ENCODE results near the gene ADORA2B.
"Not testable (repeated sequence)": the region's sequence is repeated elsewhere in the genome, so short reads cannot be mapped to it uniquely, and the experiment has no call there.

Gene ADORA2B

GRCh38 chr17:15973016-15973415 is 28.1 kb downstream of the ADORA2B start:
- POLR2A ChIA-PET (ENCODE audit: low non-redundant PET), result no interaction called here
- TF ChIP-seq CTCF (conservative IDR thresholded peaks at IDR 0.05; ENCODE audit: low read depth), result no peak
- DNase-seq (ENCODE audit: low spot score), result no peak
- no peak overlapping the region for H3K27ac ChIP-seq
- CTCF ChIA-PET, result no interaction called here

- no peak for TF ChIP-seq CTCF (conservative IDR thresholded peaks at IDR 0.05; ENCODE audit: low read depth)
- DNase-seq (ENCODE audit: low spot score), result no peak
- no peak overlapping the region for H3K27ac ChIP-seq
- ChIA-PET CTCF (interaction anchor here (0.7 kb wide), 1 partner anchor 31 kb away, joined by 3 read pairs; no protein-coding TSS in a partner anchor), POLR2A (ENCODE audit: low non-redundant PET) (no interaction called here)
Measured at GRCh38 chr17:15973834-15974233, 28.9 kb downstream of the ADORA2B start.

DNA sequence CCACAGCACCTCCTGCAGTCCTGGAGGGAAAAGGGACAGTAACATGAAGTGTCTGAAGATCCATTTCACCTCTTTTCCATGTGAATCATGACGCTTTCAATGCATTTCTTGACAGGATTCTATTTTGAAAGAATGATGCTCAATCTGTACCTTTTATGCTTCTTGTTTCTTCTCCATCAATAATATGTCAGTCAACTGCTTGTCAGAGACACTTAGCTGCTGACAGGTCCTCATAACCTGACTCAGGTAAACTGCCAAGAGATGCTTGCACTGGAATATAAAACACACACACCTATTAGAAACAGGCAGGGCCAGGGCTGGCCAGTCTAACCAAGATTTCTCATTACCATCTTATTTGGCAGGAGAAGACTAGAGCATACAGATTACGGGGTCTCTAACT is 33.0 kb downstream of the ADORA2B start:
- ChIA-PET CTCF (no interaction called here), POLR2A (ENCODE audit: low non-redundant PET) (no interaction called here)
- H3K27ac ChIP-seq, result no peak overlapping the region
- TF ChIP-seq CTCF (conservative IDR thresholded peaks at IDR 0.05; ENCODE audit: low read depth), result no peak
- DNase-seq (ENCODE audit: low spot score), result no peak

GRCh38 chr17:15978606-15979005 is 33.7 kb downstream of the ADORA2B start:
- no peak for TF ChIP-seq CTCF (conservative IDR thresholded peaks at IDR 0.05; ENCODE audit: low read depth)
- DNase-seq (ENCODE audit: low spot score), result no peak
- no peak overlapping the region for H3K27ac ChIP-seq
- ChIA-PET CTCF (interaction anchor here (0.5 kb wide), 1 partner anchor 30 kb away, joined by 3 read pairs; no protein-coding TSS in a partner anchor), POLR2A (ENCODE audit: low non-redundant PET) (no interaction called here)

DNA sequence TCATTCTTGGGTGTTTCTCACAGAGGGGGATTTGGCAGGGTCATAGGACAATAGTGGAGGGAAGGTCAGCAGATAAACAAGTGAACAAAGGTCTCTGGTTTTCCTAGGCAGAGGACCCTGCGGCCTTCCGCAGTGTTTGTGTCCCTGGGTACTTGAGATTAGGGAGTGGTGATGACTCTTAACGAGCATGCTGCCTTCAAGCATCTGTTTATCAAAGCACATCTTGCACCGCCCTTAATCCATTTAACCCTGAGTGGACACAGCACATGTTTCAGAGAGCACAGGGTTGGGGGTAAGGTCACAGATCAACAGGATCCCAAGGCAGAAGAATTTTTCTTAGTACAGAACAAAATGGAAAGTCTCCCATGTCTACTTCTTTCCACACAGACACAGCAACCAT is 34.1 kb downstream of the ADORA2B start:
- CTCF ChIA-PET, result interaction anchor here (0.5 kb wide), 1 partner anchor 30 kb away, joined by 3 read pairs; no protein-coding TSS in a partner anchor
- DNase-seq (ENCODE audit: low spot score); POLR2A ChIA-PET (ENCODE audit: low non-redundant PET); H3K27ac ChIP-seq: not testable (repeated sequence)

GRCh38 chr17:15981208-15981607 is 36.3 kb downstream of the ADORA2B start:
- POLR2A ChIA-PET (ENCODE audit: low non-redundant PET), result no interaction called here
- CTCF ChIA-PET, result no interaction called here
- peak overlapping the region; percentile 61 for H3K27ac ChIP-seq
- DNase-seq (ENCODE audit: low spot score), result no peak
- TF ChIP-seq CTCF (conservative IDR thresholded peaks at IDR 0.05; ENCODE audit: low read depth), result no peak

- ChIA-PET CTCF (interaction anchor here (0.6 to 1.2 kb wide), 2 partner anchors 15 to 37 kb away, joined by 3 read pairs; partner anchors contain the start of gene ADORA2B), POLR2A (ENCODE audit: low non-redundant PET) (no interaction called here)
Measured at GRCh38 chr17:15981646-15982580, 37.0 kb downstream of the ADORA2B start.

More at GRCh38 chr17:15981646-15982580, 37.0 kb downstream of the ADORA2B start:
- no peak for DNase-seq (ENCODE audit: low spot score)
- peak overlapping the region; percentile 61 for H3K27ac ChIP-seq
- TF ChIP-seq CTCF (conservative IDR thresholded peaks at IDR 0.05; ENCODE audit: low read depth), result no peak
